ENCODE data around the gene STIM1. TPM values are rescaled to one million over a fixed set of nuclear protein-coding genes. Genes with fewer than 3 reads are reported as not detected.

Gene STIM1
- total and polyA plus RNA-seq, 12 donors, result 11.9 to 55.7 (median 37.4) TPM

GRCh38 chr11:3834664-3835461, 20.6 kb upstream of the STIM1 start:
- TF ChIP-seq CTCF (IDR thresholded peaks at IDR 0.05), result no peak
- H3K4me3 ChIP-seq, result peak overlapping the region in 1 of 10 donors; percentile 97

GRCh38 chr11:3835751-3836150, 19.7 kb upstream of the STIM1 start:
- 46 to 58% methylated on average over 4 of the region's 4 CpGs for whole genome bisulfite sequencing, 2 donors
- intact Hi-C loops (cut with DNase I), result loop anchor here in 2 of 10 donors (5.0 kb wide), 2 partner anchors 38 to 378 kb away; partner anchors contain the start of gene NUP98 (in 1 of the 2)
- no peaks in the 10 kb centered on the region for H3K27me3 ChIP-seq
- H3K27ac ChIP-seq, result peak overlapping the region in 8 of 10 donors; percentile 8 to 100 (median 60)
- DNase-seq (peak in 1 of 2 donors; percentile 36), ATAC-seq (peak in 6 of 8 donors; percentile 11 to 42 (median 34))
- peaks cover 34 to 95% (median 81%) of the 10 kb centered on the region in 9 donors for H3K4me1 ChIP-seq
- no peaks in the 10 kb centered on the region for H3K9me3 ChIP-seq
- TF ChIP-seq CTCF (IDR thresholded peaks at IDR 0.05), result no peak
- peaks cover 0 to 31% (median 0%) of the 10 kb centered on the region in 9 donors for H3K36me3 ChIP-seq
- H3K4me3 ChIP-seq, result peak overlapping the region in 1 of 10 donors; percentile 97

More at GRCh38 chr11:3834664-3835461, 20.6 kb upstream of the STIM1 start:
- no peaks in the 10 kb centered on the region for H3K9me3 ChIP-seq
- DNase-seq (peak in 1 of 2 donors; percentile 61), ATAC-seq (peak in 5 of 8 donors; percentile 9 to 33 (median 15))
- intact Hi-C loops (cut with DNase I), result loop anchor here in 2 of 10 donors (5.0 kb wide), 2 partner anchors 38 to 378 kb away; partner anchors contain the start of gene NUP98 (in 1 of the 2)
- H3K4me1 ChIP-seq, result peaks cover 34 to 99% (median 78%) of the 10 kb centered on the region in 9 donors
- 70 to 71% methylated on average over 7 of the region's 7 CpGs for WGBS, 2 donors
- H3K27me3 ChIP-seq, result no peaks in the 10 kb centered on the region
- H3K27ac ChIP-seq, result peak overlapping the region in 8 of 10 donors; percentile 16 to 100 (median 60)
- H3K36me3 ChIP-seq, result peaks cover 0 to 40% (median 0%) of the 10 kb centered on the region in 9 donors

- H3K4me3 ChIP-seq, result peak overlapping the region in 5 of 10 donors; percentile 8 to 97 (median 21)
- WGBS, 2 donors, result 56 to 58% methylated on average over 5 of the region's 5 CpGs
- peaks cover 30 to 87% (median 78%) of the 10 kb centered on the region in 9 donors for H3K4me1 ChIP-seq
These were observed 18.6 kb upstream of the STIM1 start for GRCh38 chr11:3836903-3837302.

More at GRCh38 chr11:3836903-3837302, 18.6 kb upstream of the STIM1 start:
- Histone ChIP-seq H3K27ac (peak overlapping the region in 9 of 10 donors; percentile 34 to 100 (median 58)), H3K27me3 (no peaks in the 10 kb centered on the region), H3K36me3 (peaks cover 0 to 28% (median 0%) of the 10 kb centered on the region in 9 donors), H3K9me3 (no peaks in the 10 kb centered on the region)
- intact Hi-C loops (cut with DNase I), result loop anchor here in 2 of 10 donors (5.0 kb wide), 2 partner anchors 40 to 380 kb away; partner anchors contain the start of gene NUP98 (in 1 of the 2)
- peak in 1 of 8 donors; percentile 14 for ATAC-seq
- DNase-seq, result peak; percentile 36 to 51
- no peak for TF ChIP-seq CTCF (IDR thresholded peaks at IDR 0.05)

Measured in heart right ventricle (tissue), 16 donors.